ENCODE results near the gene KLHL26.

KLHL26 gene

DNA sequence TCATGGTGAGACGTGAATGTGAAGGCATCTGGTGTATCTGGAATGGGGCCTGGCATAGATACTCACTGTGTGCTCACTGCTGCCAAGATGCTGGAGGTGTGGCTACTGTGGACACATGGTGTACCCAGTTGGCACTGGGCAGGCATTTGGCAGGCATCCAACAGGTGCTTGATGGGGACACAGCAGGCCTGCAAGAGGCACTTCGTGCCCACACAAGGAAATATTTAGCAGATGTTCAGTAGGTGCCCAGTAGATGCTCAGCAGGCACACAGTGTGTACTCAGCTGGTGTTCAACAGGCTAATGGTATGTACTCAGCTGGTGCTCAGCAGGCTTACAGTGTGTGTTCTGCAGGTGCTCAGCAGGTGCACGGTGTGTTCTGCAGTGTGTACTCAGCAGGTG, 60.9 kb downstream of the KLHL26 start:
- TF ChIP-seq, protein P1, sequence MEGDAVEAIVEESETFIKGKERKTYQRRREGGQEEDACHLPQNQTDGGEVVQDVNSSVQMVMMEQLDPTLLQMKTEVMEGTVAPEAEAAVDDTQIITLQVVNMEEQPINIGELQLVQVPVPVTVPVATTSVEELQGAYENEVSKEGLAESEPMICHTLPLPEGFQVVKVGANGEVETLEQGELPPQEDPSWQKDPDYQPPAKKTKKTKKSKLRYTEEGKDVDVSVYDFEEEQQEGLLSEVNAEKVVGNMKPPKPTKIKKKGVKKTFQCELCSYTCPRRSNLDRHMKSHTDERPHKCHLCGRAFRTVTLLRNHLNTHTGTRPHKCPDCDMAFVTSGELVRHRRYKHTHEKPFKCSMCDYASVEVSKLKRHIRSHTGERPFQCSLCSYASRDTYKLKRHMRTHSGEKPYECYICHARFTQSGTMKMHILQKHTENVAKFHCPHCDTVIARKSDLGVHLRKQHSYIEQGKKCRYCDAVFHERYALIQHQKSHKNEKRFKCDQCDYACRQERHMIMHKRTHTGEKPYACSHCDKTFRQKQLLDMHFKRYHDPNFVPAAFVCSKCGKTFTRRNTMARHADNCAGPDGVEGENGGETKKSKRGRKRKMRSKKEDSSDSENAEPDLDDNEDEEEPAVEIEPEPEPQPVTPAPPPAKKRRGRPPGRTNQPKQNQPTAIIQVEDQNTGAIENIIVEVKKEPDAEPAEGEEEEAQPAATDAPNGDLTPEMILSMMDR (IDR thresholded peaks at IDR 0.05; ENCODE audit: borderline replicate concordance, extremely low read depth, low read length, poor library complexity, severe bottlenecking), result no peak
- no peak for TF ChIP-seq EZH2 (IDR thresholded peaks at IDR 0.05; ENCODE audit: borderline replicate concordance, low read depth, low read length, severe bottlenecking)
- H3K9ac ChIP-seq (ENCODE audit: low read depth, low read length), result no peak overlapping the region
- no peaks in the 10 kb centered on the region for H3K27me3 ChIP-seq (ENCODE audit: insufficient read depth, low read length, poor library complexity)
- H3K4me2 ChIP-seq (ENCODE audit: insufficient read depth, low read length), result no peak overlapping the region
- ATAC-seq (ENCODE audit: insufficient read depth, low read depth), result no peak
- H3K36me3 ChIP-seq (ENCODE audit: insufficient read depth, low read length), result no peaks in the 10 kb centered on the region
- peaks cover 20% of the 10 kb centered on the region for H3K4me1 ChIP-seq (ENCODE audit: insufficient read depth, low read length)
- no peak overlapping the region for H2AFZ ChIP-seq (ENCODE audit: low read depth, low read length)
- H3K79me2 ChIP-seq (ENCODE audit: insufficient read depth, low read length), result peaks cover 19% of the 10 kb centered on the region; the same call in 1 of the 2 replicates
- H3K27ac ChIP-seq (ENCODE audit: low read length), result no peak overlapping the region
- no peak for DNase-seq
- no peak overlapping the region for H3K4me3 ChIP-seq (ENCODE audit: low read depth in 1 of 2, low read length in 2 of 2)
- peaks cover 48% of the 10 kb centered on the region for H4K20me1 ChIP-seq (ENCODE audit: insufficient read depth, low read length)
- H3K9me3 ChIP-seq (ENCODE audit: insufficient read depth, low read length, severe bottlenecking), result no peaks in the 10 kb centered on the region

DNA sequence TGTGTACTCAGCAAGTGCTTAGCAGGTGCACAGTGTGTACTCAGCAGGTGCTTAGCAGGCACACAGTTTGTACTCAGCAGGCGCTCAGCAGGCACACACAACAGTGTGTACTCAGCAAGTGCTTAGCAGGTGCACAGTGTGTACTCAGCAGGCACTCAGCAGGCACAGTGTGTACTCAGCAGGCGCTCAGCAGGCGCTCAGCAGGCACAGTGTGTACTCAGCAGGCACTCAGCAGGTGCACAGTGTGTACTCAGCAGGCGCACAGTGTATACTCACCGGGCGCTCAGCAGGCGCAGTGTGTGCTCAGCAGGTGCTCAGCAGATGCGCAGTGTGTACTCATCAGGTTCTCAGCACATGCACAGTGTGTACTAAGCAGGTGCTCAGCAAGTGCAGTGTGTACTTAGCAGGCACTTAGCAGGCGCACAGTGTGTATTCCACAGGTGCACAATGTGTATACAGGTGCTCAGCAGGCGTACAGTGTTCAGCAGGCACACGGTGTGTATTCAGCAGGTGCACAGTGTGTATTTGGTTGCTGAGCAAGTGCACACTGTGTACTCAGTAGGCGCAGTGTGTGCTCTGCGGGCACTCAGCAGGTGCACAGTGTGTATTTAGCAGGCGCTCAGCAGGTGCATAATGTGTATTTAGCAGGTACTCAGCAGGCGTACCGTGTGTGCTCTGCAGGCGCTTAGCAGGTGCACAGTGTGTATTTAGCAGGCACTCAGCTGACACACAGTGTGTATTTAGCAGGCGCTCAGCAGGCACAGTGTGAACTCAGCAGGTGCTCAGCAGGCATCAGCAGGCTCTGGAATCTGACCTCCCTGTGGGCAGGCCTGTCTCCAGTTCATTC, 61.7 kb downstream of the KLHL26 start:
- TF ChIP-seq, protein P1 (IDR thresholded peaks at IDR 0.05; ENCODE audit: borderline replicate concordance, extremely low read depth, low read length, poor library complexity, severe bottlenecking), result no peak
- TF ChIP-seq EZH2 (IDR thresholded peaks at IDR 0.05; ENCODE audit: borderline replicate concordance, low read depth, low read length, severe bottlenecking), result no peak
- H2AFZ ChIP-seq (ENCODE audit: low read depth, low read length), result no peak overlapping the region
- H3K9ac ChIP-seq (ENCODE audit: low read depth, low read length), result no peak overlapping the region
- peaks cover 48% of the 10 kb centered on the region for H4K20me1 ChIP-seq (ENCODE audit: insufficient read depth, low read length)
- peaks cover 20% of the 10 kb centered on the region for H3K4me1 ChIP-seq (ENCODE audit: insufficient read depth, low read length)
- H3K79me2 ChIP-seq (ENCODE audit: insufficient read depth, low read length), result peaks cover 19% of the 10 kb centered on the region; the same call in 1 of the 2 replicates
- DNase-seq (no peak), ATAC-seq (ENCODE audit: insufficient read depth, low read depth) (no peak)
- H3K27ac ChIP-seq (ENCODE audit: low read length), result no peak overlapping the region
- no peaks in the 10 kb centered on the region for H3K27me3 ChIP-seq (ENCODE audit: insufficient read depth, low read length, poor library complexity)
- no peaks in the 10 kb centered on the region for H3K9me3 ChIP-seq (ENCODE audit: insufficient read depth, low read length, severe bottlenecking)
- no peak overlapping the region for H3K4me2 ChIP-seq (ENCODE audit: insufficient read depth, low read length)
- no peak overlapping the region for H3K4me3 ChIP-seq (ENCODE audit: low read depth in 1 of 2, low read length in 2 of 2)
- no peaks in the 10 kb centered on the region for H3K36me3 ChIP-seq (ENCODE audit: insufficient read depth, low read length)

DNA sequence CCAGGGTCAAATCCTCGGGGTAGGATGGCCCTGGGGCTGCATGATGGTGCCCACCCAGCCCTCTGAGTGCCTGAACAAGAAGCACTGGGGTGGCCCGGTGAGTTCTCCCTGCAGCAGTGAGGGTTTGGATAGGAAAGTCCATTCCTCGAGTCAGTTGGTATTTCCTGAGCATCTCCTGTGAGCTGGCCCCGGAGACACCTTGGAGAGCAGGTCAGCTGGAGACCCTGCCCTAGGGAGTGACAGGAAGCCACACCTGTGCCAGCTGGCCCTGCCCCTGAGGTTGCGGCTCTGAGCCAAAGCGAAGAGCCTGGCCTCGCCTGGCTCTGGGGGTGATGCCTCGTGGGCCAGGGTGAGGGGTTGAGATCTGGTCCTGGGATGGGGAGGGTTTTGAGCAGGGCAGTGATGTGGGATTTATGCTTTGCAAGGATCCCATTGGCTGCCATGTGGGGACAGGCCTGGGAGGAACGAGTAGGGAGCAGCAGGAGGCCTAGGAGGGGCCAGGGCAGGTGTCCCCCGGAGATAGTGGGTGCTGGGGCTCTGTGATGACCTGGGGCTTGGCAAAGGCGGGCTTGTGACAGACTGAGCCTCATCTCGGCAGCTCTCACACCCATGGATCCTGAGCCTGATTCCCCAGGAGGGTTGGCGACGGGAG, 62.7 kb downstream of the KLHL26 start:
- peak overlapping the region; percentile 34; the same call in 1 of the 2 replicates for H3K4me2 ChIP-seq (ENCODE audit: insufficient read depth, low read length)
- no peak for DNase-seq
- peaks cover 20% of the 10 kb centered on the region for H3K4me1 ChIP-seq (ENCODE audit: insufficient read depth, low read length)
- no peak overlapping the region for H2AFZ ChIP-seq (ENCODE audit: low read depth, low read length)
- H3K27ac ChIP-seq (ENCODE audit: low read length), result no peak overlapping the region
- H3K4me3 ChIP-seq (ENCODE audit: low read depth in 1 of 2, low read length in 2 of 2), result no peak overlapping the region
- no peaks in the 10 kb centered on the region for H3K27me3 ChIP-seq (ENCODE audit: insufficient read depth, low read length, poor library complexity)
- H3K36me3 ChIP-seq (ENCODE audit: insufficient read depth, low read length), result no peaks in the 10 kb centered on the region
- peaks cover 48% of the 10 kb centered on the region for H4K20me1 ChIP-seq (ENCODE audit: insufficient read depth, low read length)
- no peak for ATAC-seq (ENCODE audit: insufficient read depth, low read depth)
- peaks cover 21% of the 10 kb centered on the region; the same call in 1 of the 2 replicates for H3K79me2 ChIP-seq (ENCODE audit: insufficient read depth, low read length)
- no peaks in the 10 kb centered on the region for H3K9me3 ChIP-seq (ENCODE audit: insufficient read depth, low read length, severe bottlenecking)
- no peak overlapping the region for H3K9ac ChIP-seq (ENCODE audit: low read depth, low read length)
- TF ChIP-seq EZH2 (IDR thresholded peaks at IDR 0.05; ENCODE audit: borderline replicate concordance, low read depth, low read length, severe bottlenecking), result no peak
- TF ChIP-seq, protein P1 (IDR thresholded peaks at IDR 0.05; ENCODE audit: borderline replicate concordance, extremely low read depth, low read length, poor library complexity, severe bottlenecking), result no peak

Data from DND-41 (cell line).